ENCODE results near the gene BAIAP2L1. TPM values are rescaled to one million over a fixed set of nuclear protein-coding genes. Genes with fewer than 3 reads are reported as not detected.
A peak's percentile ranks its signal among the peaks of the same experiment; 100 is the strongest.

Gene BAIAP2L1
- total and polyA plus RNA-seq, 9 of the 15 experiments (the other 6 are each of a cell fraction or from before 2014, with no cell fraction given) = 4.2 to 29.8 (median 15.5) TPM

GRCh38 chr7:98400542-98401340, at the start of gene BAIAP2L1 (continued):
- TF ChIP-seq ZNF318 (IDR thresholded peaks at IDR 0.05; ENCODE audit: borderline replicate concordance in 1 of 2, low read depth in 1 of 2) = no peak
- TF ChIP-seq ZNF655 (CRISPR knock-in tag; IDR thresholded peaks at IDR 0.05) = no peak
- no peak for TF ChIP-seq PTRF (tag; IDR thresholded peaks at IDR 0.05)
- 0 out of 2 replicates have a peak, but pooled peaks have one; percentile 67 for TF ChIP-seq ZNF444 (CRISPR knock-in tag; IDR thresholded peaks at IDR 0.05)
- no peak for TF ChIP-seq STAT5A (IDR thresholded peaks at IDR 0.05; ENCODE audit: borderline replicate concordance, low read length)
- no peak for TF ChIP-seq ZNF75A (CRISPR knock-in tag; IDR thresholded peaks at IDR 0.05)
- TF ChIP-seq RBBP5 (IDR thresholded peaks at IDR 0.05; ENCODE audit: borderline replicate concordance, insufficient read depth, low read length, poor library complexity, severe bottlenecking) = peak; percentile 60
- no peak for TF ChIP-seq ZBTB11 (CRISPR knock-in tag; IDR thresholded peaks at IDR 0.05)
- no peak; the same call in 1 of the 2 replicates for TF ChIP-seq STAT6 (CRISPR knock-in tag; IDR thresholded peaks at IDR 0.05)
